SK-N-SH (cell line): ENCODE results near the gene CTBP2. TPM values are rescaled to one million over a fixed set of nuclear protein-coding genes. Genes with fewer than 3 reads are reported as not detected.

Source experiments
- CTCF ChIA-PET: fragments of 300-600, 350-600 bp; formaldehyde crosslinking; extraction: SDS; loops from one replicate; lab custom pipeline; 2021; lab: Yijun Ruan, JAX
- POLR2A ChIA-PET: fragments of 350-600 bp; sonication (Branson Sonifier 250); formaldehyde crosslinking; extraction: SDS; loops from one replicate; lab custom pipeline; 2020; ENCODE audit warnings: antibody characterized with exemption, inconsistent platforms; lab: Yijun Ruan, JAX
- DNase-seq: peaks from one replicate; pipeline ENCODE4 v3.0.0; 2012
- H2AFZ ChIP-seq: fragments of 200-600 bp; sonication (generic); 2 replicates; pipeline ENCODE4 v1.8.1; 2016; ENCODE audit warnings: antibody characterized with exemption, mild to moderate bottlenecking, low read depth
- H3F3A ChIP-seq: fragments of 200-600 bp; sonication (generic); replicated peaks from 2 replicates; pipeline ENCODE3; 2016; ENCODE audit warnings: antibody characterized with exemption, mild to moderate bottlenecking; ENCODE audit not compliant: insufficient read depth
- H3K27ac ChIP-seq, 2 experiments: fragments of 200-500 bp in 1 of 2; fragments of 200-600 bp in 1 of 2; sonication (Bioruptor generic) in 1 of 2; sonication (generic), shearing (Covaris generic) in 1 of 2; 2 replicates each; pipeline versions ENCODE4 v1.5.1 to v1.6.1; 2014 to 2016; ENCODE audit warnings: low read depth in 2 of 2, inconsistent platforms in 1 of 2, low read length in 1 of 2, mild to moderate bottlenecking in 1 of 2, mixed read lengths in 1 of 2
- H3K27me3 ChIP-seq: fragments of 200-600 bp; sonication (generic), shearing (Covaris generic); 2 replicates; pipeline ENCODE4 v1.6.1; 2016; ENCODE audit warnings: mixed run types; ENCODE audit not compliant: insufficient read depth
- H3K36me3 ChIP-seq, 2 experiments: fragments of 200-500 bp in 1 of 2; fragments of 200-600 bp in 1 of 2; sonication (Bioruptor generic) in 1 of 2; sonication (generic) in 1 of 2; replicated peaks in 1 of 2; 2 replicates each; pipeline versions ENCODE3 to v1.5.1; 2014 to 2016; ENCODE audit warnings: low read length in 1 of 2, mild to moderate bottlenecking in 1 of 2; ENCODE audit not compliant: insufficient read depth in 2 of 2, control insufficient read depth in 1 of 2
- H3K4me1 ChIP-seq, 2 experiments: fragments of 200-500 bp in 1 of 2; fragments of 200-600 bp in 1 of 2; sonication (Bioruptor generic) in 1 of 2; sonication (generic), shearing (Covaris generic) in 1 of 2; 2 replicates each; pipeline versions ENCODE4 v1.5.1 to v1.6.1; 2014 to 2016; ENCODE audit warnings: low read depth in 1 of 2, low read length in 1 of 2, mixed run types in 1 of 2; ENCODE audit not compliant: insufficient read depth in 2 of 2, control insufficient read depth in 1 of 2
- H3K4me2 ChIP-seq: fragments of 200-600 bp; sonication (generic), shearing (Covaris generic); 2 replicates; pipeline ENCODE4 v1.6.1; 2017; ENCODE audit warnings: mixed run types
- H3K4me3 ChIP-seq, 2 experiments: fragments of 200-500 bp in 1 of 2; fragments of 200-600 bp in 1 of 2; sonication (Bioruptor generic) in 1 of 2; sonication (generic), shearing (Covaris generic) in 1 of 2; 2 replicates each; pipeline versions ENCODE4 v1.5.1 to v1.8.1; 2014 to 2016; ENCODE audit warnings: low read depth in 2 of 2, inconsistent platforms in 1 of 2, low read length in 1 of 2, mild to moderate bottlenecking in 1 of 2, mixed read lengths in 1 of 2, moderate library complexity in 1 of 2
- H3K79me2 ChIP-seq: fragments of 200-600 bp; sonication (generic); 2 replicates; pipeline ENCODE4 v1.8.1; 2017; ENCODE audit warnings: mild to moderate bottlenecking; ENCODE audit not compliant: insufficient read depth
- H3K9ac ChIP-seq: fragments of 200-600 bp; sonication (generic); 2 replicates; pipeline ENCODE4 v1.6.1; 2017; ENCODE audit warnings: mixed run types
- H3K9me2 ChIP-seq: fragments of 200-600 bp; sonication (generic); 2 replicates; pipeline ENCODE4 v1.6.1; 2017; ENCODE audit warnings: mixed run types
- H3K9me3 ChIP-seq: fragments of 200-600 bp; sonication (generic); 2 replicates; pipeline ENCODE4 v1.6.1; 2017; ENCODE audit warnings: mixed run types, mild to moderate bottlenecking, moderate library complexity
- H4K20me1 ChIP-seq: fragments of 200-600 bp; sonication (generic); 2 replicates; pipeline ENCODE4 v1.6.1; 2017; ENCODE audit warnings: mild to moderate bottlenecking, mixed run types; ENCODE audit not compliant: insufficient read depth
- CHD2 ChIP-seq: fragments of 150-350 bp; IDR thresholded peaks from 2 replicates; pipeline ENCODE4 v1.6.1; 2018; ENCODE audit warnings: low read length; ENCODE audit not compliant: partially characterized antibody
- ELF1 ChIP-seq: IDR thresholded peaks from 2 replicates; pipeline ENCODE4 v1.4.0; 2012
- EP300 ChIP-seq, 2 experiments: IDR thresholded peaks; 2 replicates each; pipeline versions ENCODE4 v1.4.0 to v1.6.1; 2012; ENCODE audit warnings: borderline replicate concordance in 1 of 2, low read depth in 1 of 2, low read length in 1 of 2
- EZH2phosphoT487 ChIP-seq: fragments of 200-600 bp; sonication (generic); IDR thresholded peaks from 2 replicates; pipeline ENCODE4 v1.6.1; 2017; ENCODE audit warnings: low read depth, mixed run types, mild to moderate bottlenecking, antibody characterized with exemption, moderate library complexity, borderline replicate concordance
- FOSL2 ChIP-seq: IDR thresholded peaks from 2 replicates; pipeline ENCODE4 v1.4.0; 2012; ENCODE audit warnings: low read depth, mild to moderate bottlenecking, moderate library complexity, borderline replicate concordance
- FOXM1 ChIP-seq: IDR thresholded peaks from 2 replicates; pipeline ENCODE4 v1.4.0; 2012; ENCODE audit warnings: low read depth, mild to moderate bottlenecking
- GATA2 ChIP-seq: sonication (generic); formaldehyde crosslinking; IDR thresholded peaks from 2 replicates; pipeline ENCODE4 v1.5.0; 2020; ENCODE audit warnings: mild to moderate bottlenecking, missing genetic modification reagents
- JUND ChIP-seq: IDR thresholded peaks from 2 replicates; pipeline ENCODE4 v1.4.0; 2012
- MEF2A ChIP-seq: IDR thresholded peaks from 2 replicates; pipeline ENCODE4 v1.4.0; 2012; ENCODE audit warnings: low read depth, borderline replicate concordance
- MXI1 ChIP-seq: IDR thresholded peaks from 2 replicates; pipeline ENCODE4 v1.6.1; 2012; ENCODE audit warnings: mild to moderate bottlenecking, low read depth, low read length, improper control_type of control experiment
- NFIC ChIP-seq: IDR thresholded peaks from 2 replicates; pipeline ENCODE4 v1.4.0; 2012; ENCODE audit warnings: borderline replicate concordance
- NRF1 ChIP-seq: IDR thresholded peaks from 2 replicates; pipeline ENCODE4 v1.6.1; 2012; ENCODE audit warnings: low read depth, mild to moderate bottlenecking, low read length
- RAD21 ChIP-seq: IDR thresholded peaks from 2 replicates; pipeline ENCODE4 v1.6.1; 2012; ENCODE audit warnings: mild to moderate bottlenecking, low read length
- RFX5 ChIP-seq: IDR thresholded peaks from 2 replicates; pipeline ENCODE4 v1.6.1; 2012; ENCODE audit warnings: mild to moderate bottlenecking, improper control_type of control experiment, low read length
- RXRA ChIP-seq: IDR thresholded peaks from 2 replicates; pipeline ENCODE4 v1.4.0; 2012; ENCODE audit warnings: low read depth, mild to moderate bottlenecking, borderline replicate concordance
- TAF1 ChIP-seq: IDR thresholded peaks from 2 replicates; pipeline ENCODE4 v1.6.1; 2012; ENCODE audit warnings: low read depth, mild to moderate bottlenecking, low read length, moderate library complexity, borderline replicate concordance
- TCF12 ChIP-seq: IDR thresholded peaks from 2 replicates; pipeline ENCODE4 v1.4.0; 2012
- TEAD4 ChIP-seq: IDR thresholded peaks from 2 replicates; pipeline ENCODE4 v1.4.0; 2012; ENCODE audit warnings: mild to moderate bottlenecking, borderline replicate concordance; ENCODE audit not compliant: insufficient read depth
- USF2 ChIP-seq: fragments of 150-350 bp; IDR thresholded peaks from 2 replicates; pipeline ENCODE4 v1.6.1; 2017; ENCODE audit warnings: antibody characterized with exemption, low read length, low read depth, borderline replicate concordance
- YY1 ChIP-seq: IDR thresholded peaks from 2 replicates; pipeline ENCODE4 v1.4.0; 2012; ENCODE audit warnings: low read depth, mild to moderate bottlenecking
- WGBS: methylation state at CpG from one replicate; pipeline ENCODE4 v1.1.6; 2017; ENCODE audit warnings: low lambda C conversion rate; 5-methylcytosine and 5-hydroxymethylcytosine counted together
- polyA plus RNA-seq, 3 experiments: library from polyadenylated mRNA; depleted of rRNA; stranded (reverse); fragments of >200 nt; gene quantifications; 2 replicates each; pipeline ENCODE4 v1.2.3, GENCODE V29; 2012
- TF ChIP-seq, protein P1 (sequence below): IDR thresholded peaks from 2 replicates; pipeline ENCODE4 v1.4.0; 2012; ENCODE audit warnings: low read depth, borderline replicate concordance
- TF ChIP-seq, protein P2 (sequence below): IDR thresholded peaks from 2 replicates; pipeline ENCODE4; 2012

The CTBP2 gene
- polyA plus RNA-seq, 1 of the 3 experiments (the other 2 are of a cell fraction): 69.7 TPM

GRCh38 chr10:125055446-125055845 lies 104.9 kb downstream of the CTBP2 start:
- POLR2A ChIA-PET: no interaction called here
- H3K36me3 ChIP-seq: peaks cover 0 to 3% of the 10 kb centered on the region in 2 experiments
- H3K4me2 ChIP-seq: no peak overlapping the region
- H4K20me1 ChIP-seq: peaks cover 90% of the 10 kb centered on the region
- no peak overlapping the region for H2AFZ ChIP-seq
- no peak overlapping the region for H3K4me3 ChIP-seq
- CTCF ChIA-PET: interaction anchor here (0.6 to 12.9 kb wide), 4 partner anchors 8 to 1721 kb away, joined by 3 to 211 read pairs (median 8); no protein-coding TSS in a partner anchor
- no peaks in the 10 kb centered on the region for H3K9me2 ChIP-seq
- DNase-seq: no peak
- peaks cover 28 to 48% of the 10 kb centered on the region in 2 experiments for H3K4me1 ChIP-seq
- no peaks in the 10 kb centered on the region for H3K9me3 ChIP-seq
- H3K27me3 ChIP-seq: no peaks in the 10 kb centered on the region
- TF ChIP-seq EZH2phosphoT487 (no peak), RFX5 (no peak), JUND (no peak), MXI1 (no peak), GATA2 (no peak)
- H3K27ac ChIP-seq: peak overlapping the region in 1 of 2 experiments; percentile 43; a peak in 1 of 4 replicates
- H3K79me2 ChIP-seq: peaks cover 97% of the 10 kb centered on the region
- H3F3A ChIP-seq: peaks cover 10% of the 10 kb centered on the region
- 91% methylated on average over 5 of the region's 5 CpGs for WGBS
- H3K9ac ChIP-seq: no peak overlapping the region

DNA sequence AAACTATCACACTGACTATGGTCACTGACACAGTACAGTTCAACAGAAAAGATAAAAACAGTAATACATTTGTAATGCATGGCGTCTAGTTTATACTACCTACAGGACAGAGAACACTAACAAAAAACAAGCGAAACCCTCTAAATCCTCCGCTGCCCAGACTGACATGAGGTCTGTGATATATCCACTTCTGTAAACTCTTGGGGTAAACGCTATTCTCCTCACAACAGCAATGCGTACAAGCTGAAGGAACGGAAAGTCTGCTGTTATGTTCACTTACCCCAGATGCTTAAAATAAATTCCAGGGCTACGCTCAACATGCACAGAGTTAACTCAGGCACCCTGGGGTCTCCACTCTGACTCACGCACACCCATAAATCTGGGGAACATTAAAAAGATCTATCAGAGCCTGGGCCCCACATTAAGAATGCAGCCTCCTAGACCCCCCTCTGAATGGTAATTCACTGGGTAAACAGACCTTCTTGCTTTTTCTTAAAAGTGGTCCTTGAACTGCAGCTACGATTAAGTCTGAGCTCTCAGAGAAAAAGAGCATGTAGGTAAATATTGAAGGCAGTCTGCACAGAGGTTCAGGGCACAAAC lies 105.6 kb downstream of the CTBP2 start:
- H2AFZ ChIP-seq: no peak overlapping the region
- H3K4me2 ChIP-seq: no peak overlapping the region
- peaks cover 91% of the 10 kb centered on the region for H4K20me1 ChIP-seq
- H3K9me3 ChIP-seq: no peaks in the 10 kb centered on the region
- no peak overlapping the region for H3K9ac ChIP-seq
- no peaks in the 10 kb centered on the region for H3K9me2 ChIP-seq
- no peak for TF ChIP-seq USF2
- TF ChIP-seq TAF1: no peak
- TF ChIP-seq RAD21: no peak
- TF ChIP-seq FOXM1: no peak
- TF ChIP-seq RFX5: no peak
- TF ChIP-seq RXRA: no peak
- TF ChIP-seq EP300 (IDR thresholded peaks at IDR 0.05; ENCODE audit: borderline replicate concordance in 1 of 2, low read depth in 1 of 2, low read length in 1 of 2): no peak
- no peak for TF ChIP-seq EZH2phosphoT487
- TF ChIP-seq ELF1: no peak
- TF ChIP-seq TEAD4: no peak
- no peak for TF ChIP-seq TCF12
- TF ChIP-seq, protein P1, sequence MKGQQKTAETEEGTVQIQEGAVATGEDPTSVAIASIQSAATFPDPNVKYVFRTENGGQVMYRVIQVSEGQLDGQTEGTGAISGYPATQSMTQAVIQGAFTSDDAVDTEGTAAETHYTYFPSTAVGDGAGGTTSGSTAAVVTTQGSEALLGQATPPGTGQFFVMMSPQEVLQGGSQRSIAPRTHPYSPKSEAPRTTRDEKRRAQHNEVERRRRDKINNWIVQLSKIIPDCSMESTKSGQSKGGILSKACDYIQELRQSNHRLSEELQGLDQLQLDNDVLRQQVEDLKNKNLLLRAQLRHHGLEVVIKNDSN: no peak
- TF ChIP-seq FOSL2: no peak
- no peak for TF ChIP-seq YY1
- TF ChIP-seq NRF1: no peak
- TF ChIP-seq, protein P2, sequence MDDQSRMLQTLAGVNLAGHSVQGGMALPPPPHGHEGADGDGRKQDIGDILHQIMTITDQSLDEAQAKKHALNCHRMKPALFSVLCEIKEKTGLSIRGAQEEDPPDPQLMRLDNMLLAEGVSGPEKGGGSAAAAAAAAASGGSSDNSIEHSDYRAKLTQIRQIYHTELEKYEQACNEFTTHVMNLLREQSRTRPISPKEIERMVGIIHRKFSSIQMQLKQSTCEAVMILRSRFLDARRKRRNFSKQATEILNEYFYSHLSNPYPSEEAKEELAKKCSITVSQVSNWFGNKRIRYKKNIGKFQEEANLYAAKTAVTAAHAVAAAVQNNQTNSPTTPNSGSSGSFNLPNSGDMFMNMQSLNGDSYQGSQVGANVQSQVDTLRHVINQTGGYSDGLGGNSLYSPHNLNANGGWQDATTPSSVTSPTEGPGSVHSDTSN: no peak
- no peak for TF ChIP-seq CHD2
- no peak for TF ChIP-seq GATA2
- TF ChIP-seq MEF2A: no peak
- no peak for TF ChIP-seq NFIC
- no peak for DNase-seq
- POLR2A ChIA-PET: no interaction called here
- H3F3A ChIP-seq: peaks cover 10% of the 10 kb centered on the region
- H3K79me2 ChIP-seq: peaks cover 97% of the 10 kb centered on the region
- no peak overlapping the region for H3K4me3 ChIP-seq
- H3K36me3 ChIP-seq: peaks cover 0 to 7% of the 10 kb centered on the region in 2 experiments
- H3K27me3 ChIP-seq: no peaks in the 10 kb centered on the region
- CTCF ChIA-PET: interaction anchor here (0.6 to 12.9 kb wide), 4 partner anchors 8 to 1721 kb away, joined by 3 to 211 read pairs (median 3); no protein-coding TSS in a partner anchor
- H3K4me1 ChIP-seq: peaks cover 21 to 50% of the 10 kb centered on the region in 2 experiments
- peak overlapping the region in 1 of 2 experiments; percentile 43; a peak in 1 of 4 replicates for H3K27ac ChIP-seq
- 96% methylated on average over 9 of the region's 9 CpGs for WGBS
